H1 (cell line): ENCODE results near the gene ZNF771. TPM values are rescaled to one million over a fixed set of nuclear protein-coding genes. Genes with fewer than 3 reads are reported as not detected.
A peak's percentile ranks its signal among the peaks of the same experiment; 100 is the strongest.

ENCODE experiments used
- CTCF ChIA-PET: fragments of 300-600 bp; sonication (Branson Sonifier 250); formaldehyde crosslinking; loops from one replicate; lab custom pipeline; 2021; ENCODE audit not compliant: partially characterized antibody; lab: Charles Lee
- POLR2A ChIA-PET: fragments of 300-600 bp; sonication (Branson Sonifier 250); formaldehyde crosslinking; loops from one replicate; lab custom pipeline; 2021; ENCODE audit warnings: inconsistent platforms; ENCODE audit not compliant: partially characterized antibody; lab: Charles Lee
- DNase-seq, 2 experiments: peaks; one replicate each; pipeline versions ENCODE4 v3.0.0 to v3.0.0-alpha.2; 2010 to 2022; ENCODE audit warnings: low spot score in 2 of 2, low read depth in 1 of 2, mixed read lengths in 1 of 2
- FAIRE-seq: peaks from 2 replicates; lab custom pipeline; 2011; peaks lifted over from hg19 to GRCh38; lab: Jason Lieb, UNC
- H2AFZ ChIP-seq: 2 replicates; pipeline ENCODE4 v1.8.1; 2012; ENCODE audit warnings: low read length, inconsistent platforms
- H2AK5ac ChIP-seq: 2 replicates; pipeline ENCODE4 v1.6.1; 2013; ENCODE audit warnings: low read depth, low read length
- H2BK120ac ChIP-seq: replicated peaks from 2 replicates; pipeline ENCODE3; 2013; ENCODE audit warnings: low read depth, low read length, inconsistent platforms
- H2BK12ac ChIP-seq: 2 replicates; pipeline ENCODE4 v1.6.1; 2013; ENCODE audit warnings: low read depth, low read length
- H2BK15ac ChIP-seq: 2 replicates; pipeline ENCODE4 v1.6.1; 2013; ENCODE audit warnings: low read length
- H2BK20ac ChIP-seq: 2 replicates; pipeline ENCODE4 v1.6.1; 2013; ENCODE audit warnings: low read length
- H2BK5ac ChIP-seq: 2 replicates; pipeline ENCODE4 v1.6.1; 2013; ENCODE audit warnings: low read depth, low read length
- H3K14ac ChIP-seq: 2 replicates; pipeline ENCODE4 v1.6.1; 2013; ENCODE audit warnings: inconsistent platforms; ENCODE audit not compliant: insufficient read length
- H3K18ac ChIP-seq: 2 replicates; pipeline ENCODE4 v1.6.1; 2013; ENCODE audit warnings: low read length; ENCODE audit errors: extremely low read depth
- H3K23ac ChIP-seq: 2 replicates; pipeline ENCODE4 v1.6.1; 2013; ENCODE audit warnings: inconsistent platforms; ENCODE audit not compliant: insufficient read length
- H3K23me2 ChIP-seq: 2 replicates; pipeline ENCODE4 v1.6.1; 2013; ENCODE audit warnings: low read depth, low read length
- H3K27ac ChIP-seq: 2 replicates; pipeline ENCODE4 v1.6.1; 2011; ENCODE audit warnings: low read depth, low read length, inconsistent platforms
- H3K27me3 ChIP-seq, 4 experiments: replicated peaks in 1 of 4; 1 replicate in 1 of 4; 2 replicates in 3 of 4; pipeline versions ENCODE4 v1.6.1 to v1.8.1; 2011 to 2013; ENCODE audit warnings: low read length in 3 of 4, mild to moderate bottlenecking in 3 of 4, inconsistent platforms in 2 of 4, mixed read lengths in 2 of 4, moderate library complexity in 1 of 4; ENCODE audit not compliant: control insufficient read depth in 3 of 4, insufficient read depth in 3 of 4; ENCODE audit errors: extremely low read depth in 1 of 4
- H3K36me3 ChIP-seq, 4 experiments: 2 replicates each; pipeline versions ENCODE4 v1.6.1 to v1.8.1; 2011 to 2013; ENCODE audit warnings: mild to moderate bottlenecking in 4 of 4, low read length in 3 of 4, moderate library complexity in 2 of 4, control low read depth in 1 of 4, inconsistent platforms in 1 of 4; ENCODE audit not compliant: insufficient read depth in 4 of 4, control insufficient read depth in 2 of 4
- H3K4ac ChIP-seq: replicated peaks from 2 replicates; pipeline ENCODE3; 2013; ENCODE audit warnings: low read length, low read depth, mixed read lengths, inconsistent platforms; ENCODE audit not compliant: insufficient read length
- H3K4me1 ChIP-seq, 4 experiments: replicated peaks in 1 of 4; 1 replicate in 1 of 4; 2 replicates in 3 of 4; pipeline versions ENCODE4 v1.6.1 to v1.8.1; 2011 to 2013; ENCODE audit warnings: low read length in 3 of 4, inconsistent platforms in 2 of 4, mixed read lengths in 1 of 4; ENCODE audit not compliant: insufficient read depth in 4 of 4, control insufficient read depth in 3 of 4
- H3K4me2 ChIP-seq, 2 experiments: 2 replicates each; pipeline versions ENCODE4 v1.6.1 to v1.8.1; 2011 to 2013; ENCODE audit warnings: low read depth in 2 of 2, low read length in 2 of 2, control low read depth in 1 of 2, inconsistent platforms in 1 of 2, mild to moderate bottlenecking in 1 of 2; ENCODE audit not compliant: insufficient read depth in 1 of 2
- H3K4me3 ChIP-seq, 4 experiments: fragments of 200-600, 300-600 bp in 1 of 4; sonication (generic), shearing (Covaris generic), sonication (Bioruptor Twin) in 1 of 4; 2 replicates each; pipeline versions ENCODE4 v1.5.1 to v1.8.1; 2011 to 2016; ENCODE audit warnings: low read length in 4 of 4, low read depth in 3 of 4, control low read depth in 2 of 4, inconsistent platforms in 2 of 4, mild to moderate bottlenecking in 2 of 4, mixed read lengths in 1 of 4, moderate library complexity in 1 of 4; ENCODE audit not compliant: insufficient read depth in 2 of 4; ENCODE audit errors: extremely low read depth in 1 of 4
- H3K56ac ChIP-seq: replicated peaks from 2 replicates; pipeline ENCODE3; 2013; ENCODE audit warnings: low read depth, mild to moderate bottlenecking, mixed read lengths, low read length, inconsistent platforms; ENCODE audit not compliant: insufficient read length
- H3K79me1 ChIP-seq: 2 replicates; pipeline ENCODE4 v1.6.1; 2013; ENCODE audit warnings: low read depth, low read length, control low read depth
- H3K79me2 ChIP-seq, 2 experiments: 2 replicates each; pipeline versions ENCODE4 v1.6.1 to v1.8.1; 2012 to 2013; ENCODE audit warnings: low read length in 2 of 2, mild to moderate bottlenecking in 2 of 2, inconsistent platforms in 1 of 2; ENCODE audit not compliant: insufficient read depth in 2 of 2, control insufficient read depth in 1 of 2
- H3K9ac ChIP-seq, 4 experiments: replicated peaks in 1 of 4; 1 replicate in 1 of 4; 2 replicates in 3 of 4; pipeline versions ENCODE4 v1.6.1 to v1.8.1; 2011 to 2013; ENCODE audit warnings: low read depth in 3 of 4, low read length in 3 of 4, control low read depth in 2 of 4, mild to moderate bottlenecking in 2 of 4, moderate library complexity in 2 of 4, inconsistent platforms in 1 of 4; ENCODE audit errors: extremely low read depth in 1 of 4
- H3K9me3 ChIP-seq, 2 experiments: 2 replicates each; pipeline versions ENCODE4 v1.6.1 to v1.8.1; 2012 to 2013; ENCODE audit warnings: mild to moderate bottlenecking in 2 of 2, moderate library complexity in 2 of 2, control low read depth in 1 of 2, inconsistent platforms in 1 of 2, low read depth in 1 of 2, low read length in 1 of 2, mixed read lengths in 1 of 2; ENCODE audit not compliant: insufficient read depth in 2 of 2
- H4K20me1 ChIP-seq, 2 experiments: replicated peaks in 1 of 2; 2 replicates each; pipeline versions ENCODE3 to v1.8.1; 2011 to 2013; ENCODE audit warnings: inconsistent platforms in 2 of 2, low read length in 2 of 2, mild to moderate bottlenecking in 1 of 2; ENCODE audit not compliant: insufficient read depth in 2 of 2, control insufficient read depth in 1 of 2
- H4K5ac ChIP-seq: 2 replicates; pipeline ENCODE4 v1.6.1; 2013; ENCODE audit warnings: low read length, low read depth, mixed read lengths, inconsistent platforms; ENCODE audit not compliant: insufficient read length
- H4K8ac ChIP-seq: 2 replicates; pipeline ENCODE4 v1.8.0; 2013; ENCODE audit warnings: mild to moderate bottlenecking, moderate library complexity, low read length, inconsistent platforms; ENCODE audit not compliant: insufficient read depth; ENCODE audit errors: extremely low read depth
- H4K91ac ChIP-seq: replicated peaks from 2 replicates; pipeline ENCODE3; 2013; ENCODE audit warnings: low read length, mixed read lengths, inconsistent platforms; ENCODE audit not compliant: insufficient read length
- CBX8 ChIP-seq: fragments of 300-800, 300-1000 bp; sonication (generic); IDR thresholded peaks from 2 replicates; pipeline ENCODE4 v1.7.1; 2016; ENCODE audit warnings: low read depth, low read length, borderline replicate concordance
- EP300 ChIP-seq, 2 experiments: IDR thresholded peaks; 1 replicate in 1 of 2; 2 replicates in 1 of 2; pipeline ENCODE4 v1.6.1; 2011 to 2012; ENCODE audit warnings: low read depth in 2 of 2, low read length in 2 of 2, mild to moderate bottlenecking in 2 of 2, borderline replicate concordance in 1 of 2, inconsistent platforms in 1 of 2, moderate library complexity in 1 of 2
- HDAC2 ChIP-seq, 2 experiments: fragments of 300-600 bp in 1 of 2; sonication (generic) in 1 of 2; IDR thresholded peaks; 2 replicates each; pipeline ENCODE4 v1.6.1; 2011 to 2012; ENCODE audit warnings: low read depth in 2 of 2, low read length in 2 of 2, mild to moderate bottlenecking in 2 of 2, moderate library complexity in 2 of 2, borderline replicate concordance in 1 of 2, inconsistent platforms in 1 of 2
- MAFK ChIP-seq: IDR thresholded peaks from 2 replicates; pipeline ENCODE4 v1.6.1; 2012; ENCODE audit warnings: low read depth, mild to moderate bottlenecking, improper control_type of control experiment, low read length
- POU5F1 ChIP-seq: IDR thresholded peaks from 2 replicates; pipeline ENCODE4 v1.6.1; 2011; ENCODE audit warnings: low read depth, mild to moderate bottlenecking, low read length, moderate library complexity
- TAF7 ChIP-seq: optimal IDR thresholded peaks from 2 replicates; pipeline ENCODE3; 2011; ENCODE audit warnings: low read depth, mild to moderate bottlenecking, inconsistent platforms, low read length, moderate library complexity, borderline replicate concordance
- WGBS, 2 experiments: shearing (Covaris generic) in 1 of 2; methylation state at CpG; one replicate each; pipeline versions ENCODE4 v1.1.6 to v1.1.7; 2013 to 2015; ENCODE audit warnings: low lambda C conversion rate in 2 of 2, mixed read lengths in 2 of 2, inconsistent platforms in 1 of 2, low coverage in 1 of 2, missing lambda C conversion rate in 1 of 2; ENCODE audit not compliant: insufficient replicate concordance in 2 of 2, insufficient coverage in 1 of 2, insufficient read length in 1 of 2; ENCODE audit errors: extremely low coverage in 1 of 2, missing lambda C conversion rate in 1 of 2; 5-methylcytosine and 5-hydroxymethylcytosine counted together
- polyA plus RNA-seq, 7 experiments: library from polyadenylated mRNA; depleted of rRNA in 3 of 7; stranded (reverse) in 5 of 7; unstranded in 2 of 7; fragments of >200 nt in 5 of 7; fragments of 200-250 nt in 2 of 7; gene quantifications; 1 replicate in 5 of 7; 2 replicates in 1 of 7; 4 replicates in 1 of 7; pipeline versions ENCODE4 v1.2.1 to v1.2.3, GENCODE V29; 2011 to 2013; ENCODE audit warnings: missing spikeins in 2 of 7, mixed read lengths in 2 of 7
- total RNA-seq: library from RNA; stranded (reverse); fragmentation: NEBNext Ultra II Directional; extraction: Animal tissue kit (Norgen Biotek cat#: 25700); gene quantifications from 2 replicates; pipeline ENCODE4 v1.2.1, GENCODE V29; 2021

The ZNF771 gene
- total and polyA plus RNA-seq, 2 of the 8 experiments (the other 6 are each of a cell fraction or from before 2014, with no cell fraction given), result 10.6 to 15.7 TPM

DNA sequence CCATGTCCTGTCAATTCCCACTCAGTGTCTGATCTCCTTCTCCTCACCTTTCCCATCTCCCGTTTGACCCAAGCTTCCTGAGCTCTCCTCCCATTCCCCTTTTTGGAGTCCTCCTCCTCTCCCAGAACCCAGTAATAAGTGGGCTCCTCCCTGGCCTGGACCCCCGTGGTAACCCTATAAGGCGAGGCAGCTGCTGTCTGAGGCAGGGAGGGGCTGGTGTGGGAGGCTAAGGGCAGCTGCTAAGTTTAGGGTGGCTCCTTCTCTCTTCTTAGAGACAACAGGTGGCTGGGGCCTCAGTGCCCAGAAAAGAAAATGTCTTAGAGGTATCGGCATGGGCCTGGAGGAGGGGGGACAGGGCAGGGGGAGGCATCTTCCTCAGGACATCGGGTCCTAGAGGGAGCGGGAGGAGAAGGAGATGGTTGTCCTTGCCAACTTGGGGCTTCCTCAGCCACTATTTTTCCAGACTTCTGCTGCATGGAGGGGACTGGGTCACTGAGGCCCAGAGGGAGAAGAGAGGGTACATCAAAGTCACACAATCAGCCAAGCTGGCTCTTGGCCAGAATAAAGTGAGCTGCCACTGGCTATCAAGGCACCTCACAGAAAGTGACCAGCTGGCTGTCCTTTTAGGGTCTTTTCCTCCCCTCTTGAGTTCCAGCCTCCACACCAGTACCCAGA is 35.2 kb upstream of the ZNF771 start:
- no peak overlapping the region for H2BK120ac ChIP-seq
- no peak overlapping the region for H3K4ac ChIP-seq
- 0 out of 2 replicates have a peak overlapping the region, but pooled peaks have one; percentile 61 for H2BK15ac ChIP-seq
- H3K18ac ChIP-seq, result no peak overlapping the region
- H3K4me1 ChIP-seq, result peaks cover 0 to 20% (median 15%) of the 10 kb centered on the region in 4 experiments; a peak in 6 of 7 replicates
- H4K8ac ChIP-seq, result no peak overlapping the region
- WGBS, 2 experiments, result 86% methylated on average over 6 of the region's 6 CpGs; no CpG with 5 or more reads in 1 of the 2 experiments
- peaks cover 11% of the 10 kb centered on the region for H3K23me2 ChIP-seq
- no peak overlapping the region for H3K56ac ChIP-seq
- H3K4me2 ChIP-seq, result peak overlapping the region in 1 of 2 experiments; percentile 40; a peak in 1 of 4 replicates
- H3K9ac ChIP-seq, result no peak overlapping the region
- H3K4me3 ChIP-seq, result no peak overlapping the region
- H2AFZ ChIP-seq, result no peak overlapping the region
- ChIA-PET POLR2A (interaction anchor here (0.6 to 6.9 kb wide), 12 partner anchors 11 to 1110 kb away, joined by 3 to 79 read pairs (median 4); partner anchors contain the start of genes CD2BP2, SEPTIN1, ZNF48 and ZNF771), CTCF (interaction anchor here (0.5 to 2.3 kb wide), 12 partner anchors 13 to 322 kb away, joined by 3 to 12 read pairs (median 4); partner anchors contain the start of genes CD2BP2, DCTPP1, ZNF48 and ZNF771)
- H3K27ac ChIP-seq, result no peak overlapping the region
- DNase-seq (no peak), FAIRE-seq (no peak)
- peaks cover 0 to 16% of the 10 kb centered on the region in 2 experiments for H4K20me1 ChIP-seq
- no peak overlapping the region for H2BK20ac ChIP-seq
- H2BK5ac ChIP-seq, result no peak overlapping the region
- H3K79me2 ChIP-seq, result peaks cover 0 to 22% of the 10 kb centered on the region in 2 experiments; a peak in 2 of 4 replicates
- no peak overlapping the region for H3K14ac ChIP-seq
- no peak overlapping the region for H2AK5ac ChIP-seq
- no peak overlapping the region for H4K5ac ChIP-seq
- H3K9me3 ChIP-seq, result no peaks in the 10 kb centered on the region
- H2BK12ac ChIP-seq, result peak overlapping the region; percentile 68; the same call in 1 of the 2 replicates
- no peaks in the 10 kb centered on the region for H3K36me3 ChIP-seq
- H3K79me1 ChIP-seq, result peaks cover 8% of the 10 kb centered on the region
- no peaks in the 10 kb centered on the region for H3K27me3 ChIP-seq
- TF ChIP-seq HDAC2 (IDR thresholded peaks at IDR 0.05; ENCODE audit: borderline replicate concordance in 1 of 2, low read depth in 2 of 2, low read length in 2 of 2) (no peak), POU5F1 (no peak), MAFK (no peak), EP300 (IDR thresholded peaks at IDR 0.05; ENCODE audit: borderline replicate concordance in 1 of 2, low read depth in 2 of 2, low read length in 2 of 2) (no peak), TAF7 (no peak), CBX8 (no peak)
- no peak overlapping the region for H4K91ac ChIP-seq
- no peak overlapping the region for H3K23ac ChIP-seq
